Stimulated activated CD8-positive, alpha-beta memory T cell treated with anti-CD3 and anti-CD28 coated beads, Interleukin-12 subunit alpha, Interleukin-12 subunit beta, amount 100 ng/mL, for 4 hours (primary cell): ENCODE data around the gene PHOSPHO1.

ENCODE experiments used
- DNase-seq: peaks from one replicate; pipeline ENCODE4 v3.0.0-alpha.2; 2020; ENCODE audit warnings: low read depth

PHOSPHO1 gene

GRCh38 chr17:49218941-49219913 is 11.4 kb downstream of the PHOSPHO1 start:
- peak; percentile 48 for DNase-seq

- peak; percentile 61 for DNase-seq
Measured at GRCh38 chr17:49217651-49218413, 12.8 kb downstream of the PHOSPHO1 start.

- no peak for DNase-seq
Measured at GRCh38 chr17:49216953-49217650, 13.5 kb downstream of the PHOSPHO1 start.

GRCh38 chr17:49216482-49216881 is 14.1 kb downstream of the PHOSPHO1 start:
- no peak for DNase-seq

- no peak for DNase-seq
Measured at GRCh38 chr17:49214676-49215360, 15.8 kb downstream of the PHOSPHO1 start.

GRCh38 chr17:49213847-49214246 is 16.7 kb downstream of the PHOSPHO1 start:
- DNase-seq: no peak

- DNase-seq: no peak
Measured at GRCh38 chr17:49213399-49213798, 17.2 kb downstream of the PHOSPHO1 start.

GRCh38 chr17:49210158-49211029 is 20.2 kb downstream of the PHOSPHO1 start, which contains the start of the genes ABI3 and GNGT2:
Gene ABI3 (plus strand): TSS chr17:49210707. CDS start chr17:49210725, 18 bp downstream.
Gene GNGT2 (minus strand): TSS chr17:49210574. CDS start chr17:49207422, 3,152 bp downstream.
- DNase-seq: no peak

- no peak for DNase-seq
Measured at GRCh38 chr17:49209061-49209571, 21.5 kb downstream of the PHOSPHO1 start.

GRCh38 chr17:49204516-49204915 is 26.1 kb downstream of the PHOSPHO1 start:
- no peak for DNase-seq

- DNase-seq: no peak
Measured at GRCh38 chr17:49203796-49204195, 26.8 kb downstream of the PHOSPHO1 start.

- no peak for DNase-seq
Measured at GRCh38 chr17:49201481-49201927, 29.1 kb downstream of the PHOSPHO1 start.

- DNase-seq: no peak
Measured at GRCh38 chr17:49200423-49201083, 30.0 kb downstream of the PHOSPHO1 start.

- no peak for DNase-seq
Measured at GRCh38 chr17:49198211-49198610, 32.4 kb downstream of the PHOSPHO1 start.

- DNase-seq: no peak
Measured at GRCh38 chr17:49197346-49197998, 33.1 kb downstream of the PHOSPHO1 start.

GRCh38 chr17:49196520-49196919 is 34.1 kb downstream of the PHOSPHO1 start:
- no peak for DNase-seq

GRCh38 chr17:49195751-49196150 is 34.8 kb downstream of the PHOSPHO1 start:
- no peak for DNase-seq

- DNase-seq: no peak
Measured at GRCh38 chr17:49194297-49194607, 36.3 kb downstream of the PHOSPHO1 start.
